GM12878 (cell line): Measurements from ENCODE around the gene LRRC7. TPM values are rescaled to one million over a fixed set of nuclear protein-coding genes. Genes with fewer than 3 reads are reported as not detected.
A peak's percentile ranks its signal among the peaks of the same experiment; 100 is the strongest.

ENCODE experiments used
- ATAC-seq: fragments of 200-7000 bp; cut with Tn5 transposase; 3 replicates; pipeline ENCODE4 v1.9.1; 2020; ENCODE audit warnings: mild to moderate bottlenecking, moderate library complexity
- BruUV-seq: library from RNA; stranded (reverse); fragments of 400-500 nt; replicated peaks from 2 replicates; lab custom pipeline; 2021; lab: Mats Ljungman, UMichigan
- CTCF ChIA-PET: fragments of 300-600 bp; sonication (Branson Sonifier 250); formaldehyde crosslinking; extraction: SDS; loops from one replicate; lab custom pipeline; 2021; ENCODE audit warnings: inconsistent platforms; lab: Yijun Ruan, JAX
- POLR2A ChIA-PET: fragments of 350-600 bp; formaldehyde crosslinking; extraction: SDS; loops from one replicate; lab custom pipeline; 2021; ENCODE audit warnings: inconsistent platforms; lab: Charles Lee
- RAD21 ChIA-PET: fragments of 300-600 bp; sonication (Branson Sonifier 250); formaldehyde crosslinking; loops from one replicate; lab custom pipeline; 2023; ENCODE audit warnings: antibody characterized with exemption; ENCODE audit not compliant: unreplicated experiment; lab: Charles Lee
- SMC1A ChIA-PET: fragments of 300-600 bp; sonication (Branson Sonifier 250); formaldehyde crosslinking; loops from one replicate; lab custom pipeline; 2023; ENCODE audit not compliant: unreplicated experiment, uncharacterized antibody; lab: Charles Lee
- DNase-seq: peaks from one replicate; pipeline ENCODE4 v3.0.0-alpha.2; 2011; ENCODE audit warnings: low read depth, low spot score
- FAIRE-seq: peaks from 3 replicates; lab custom pipeline; 2011; peaks lifted over from hg19 to GRCh38; lab: Jason Lieb, UNC
- H2AFZ ChIP-seq: 2 replicates; pipeline ENCODE4 v1.6.0; 2011; ENCODE audit warnings: low read depth, low read length, control low read depth; ENCODE audit not compliant: control insufficient read depth
- H3K27ac ChIP-seq: 2 replicates; pipeline ENCODE4 v1.5.1; 2011; ENCODE audit warnings: control low read depth; ENCODE audit not compliant: control insufficient read depth, insufficient read depth
- H3K27me3 ChIP-seq, 2 experiments: replicated peaks in 1 of 2; 2 replicates each; pipeline versions ENCODE4 v1.6.0 to v1.6.1; 2011; ENCODE audit warnings: low read length in 1 of 2; ENCODE audit not compliant: control insufficient read depth in 2 of 2, insufficient read depth in 2 of 2
- H3K36me3 ChIP-seq, 2 experiments: 2 replicates each; pipeline ENCODE4 v1.5.1; 2011; ENCODE audit warnings: low read length in 1 of 2; ENCODE audit not compliant: control insufficient read depth in 2 of 2, insufficient read depth in 2 of 2
- H3K4me1 ChIP-seq: 2 replicates; pipeline ENCODE4 v1.6.1; 2011; ENCODE audit warnings: mild to moderate bottlenecking, low read length, moderate library complexity, mixed read lengths; ENCODE audit not compliant: control insufficient read depth, insufficient read depth
- H3K4me2 ChIP-seq: 2 replicates; pipeline ENCODE4 v1.6.0; 2011; ENCODE audit warnings: control low read depth; ENCODE audit not compliant: control insufficient read depth, insufficient read depth
- H3K4me3 ChIP-seq: fragments of 200-600 bp; sonication (generic); 2 replicates; pipeline ENCODE4 v1.5.1; 2016
- H3K79me2 ChIP-seq: 2 replicates; pipeline ENCODE4 v1.6.0; 2011; ENCODE audit warnings: low read length; ENCODE audit not compliant: control insufficient read depth, insufficient read depth
- H3K9ac ChIP-seq: 2 replicates; pipeline ENCODE4 v1.8.0; 2011; ENCODE audit warnings: low read length, control low read depth, mixed read lengths; ENCODE audit not compliant: control insufficient read depth, insufficient read depth
- H3K9me3 ChIP-seq: replicated peaks from 3 replicates; pipeline ENCODE4 v1.5.1; 2011; ENCODE audit warnings: mild to moderate bottlenecking, low read length; ENCODE audit not compliant: control insufficient read depth, insufficient read depth
- H4K20me1 ChIP-seq: 2 replicates; pipeline ENCODE4 v1.6.0; 2011; ENCODE audit not compliant: control insufficient read depth, insufficient read depth
- ATF7 ChIP-seq: fragments of 450-650 bp; IDR thresholded peaks from 2 replicates; pipeline ENCODE4 v1.6.1; 2016; ENCODE audit warnings: low read depth, mild to moderate bottlenecking
- EZH2 ChIP-seq: IDR thresholded peaks from 2 replicates; pipeline ENCODE4 v1.6.1; 2012; ENCODE audit warnings: low read depth, mild to moderate bottlenecking, control low read depth, inconsistent platforms, low read length, borderline replicate concordance; ENCODE audit not compliant: control insufficient read depth
- MEF2B ChIP-seq: fragments of 450-650 bp; IDR thresholded peaks from 2 replicates; pipeline ENCODE4 v1.6.1; 2018; ENCODE audit warnings: mild to moderate bottlenecking, moderate library complexity; ENCODE audit not compliant: partially characterized antibody, poor library complexity, severe bottlenecking
- ZZZ3 ChIP-seq: IDR thresholded peaks from 2 replicates; pipeline ENCODE4 v1.6.1; 2011; ENCODE audit warnings: low read depth; ENCODE audit not compliant: control insufficient read depth, insufficient read length
- WGBS: methylation state at CpG from one replicate; pipeline ENCODE4 v1.1.6; 2016; ENCODE audit warnings: low lambda C conversion rate; ENCODE audit not compliant: insufficient replicate concordance, insufficient coverage; ENCODE audit errors: missing lambda C conversion rate; 5-methylcytosine and 5-hydroxymethylcytosine counted together
- in situ Hi-C: fragments of 300-500 bp; cut with MboI; formaldehyde crosslinking; loops from 9 replicates; pipeline ENCODE4 v1.14.3; 2018; ENCODE audit warnings: mixed read lengths
- intact Hi-C: fragments of 100-400 bp; cut with micrococcal nuclease; formaldehyde crosslinking; loops from one replicate; pipeline ENCODE4 v1.14.2; 2022; ENCODE audit not compliant: unreplicated experiment
- polyA plus RNA-seq, 11 experiments: library from polyadenylated mRNA; depleted of rRNA in 4 of 11; unstranded in 6 of 11; stranded (reverse) in 5 of 11; fragments of >200 nt; fragmentation: Nextera tagmentation in 4 of 11; fragmentation: Illumina TruSeq in 1 of 11; extraction: Ambion mirVana in 4 of 11; extraction: Trizol in 1 of 11; gene quantifications; 1 replicate in 1 of 11; 2 replicates in 10 of 11; pipeline versions ENCODE4 v1.2.1 to v1.2.3, GENCODE V29; 2011 to 2016; ENCODE audit warnings: inconsistent platforms in 2 of 11, missing spikeins in 2 of 11, low read depth in 1 of 11
- total RNA-seq, 4 experiments: library from RNA; depleted of rRNA in 3 of 4; stranded (reverse); fragments of >200 nt in 3 of 4; fragmentation: Illumina TruSeq in 1 of 4; extraction: Trizol in 1 of 4; gene quantifications; 2 replicates each; pipeline versions ENCODE4 v1.2.1 to v1.2.3, GENCODE V29; 2013 to 2021
- TF ChIP-seq, protein P1 (sequence below): IDR thresholded peaks from 2 replicates; pipeline ENCODE4 v1.6.1; 2012; ENCODE audit warnings: improper control_type of control experiment, low read depth, low read length; ENCODE audit not compliant: insufficient replicate concordance

The LRRC7 gene
- total and polyA plus RNA-seq, 10 of the 15 experiments (the other 5 are each of a cell fraction or from before 2014, with no cell fraction given): 0.05 to 1.4 (median 0.24) TPM; not detected in 5

DNA sequence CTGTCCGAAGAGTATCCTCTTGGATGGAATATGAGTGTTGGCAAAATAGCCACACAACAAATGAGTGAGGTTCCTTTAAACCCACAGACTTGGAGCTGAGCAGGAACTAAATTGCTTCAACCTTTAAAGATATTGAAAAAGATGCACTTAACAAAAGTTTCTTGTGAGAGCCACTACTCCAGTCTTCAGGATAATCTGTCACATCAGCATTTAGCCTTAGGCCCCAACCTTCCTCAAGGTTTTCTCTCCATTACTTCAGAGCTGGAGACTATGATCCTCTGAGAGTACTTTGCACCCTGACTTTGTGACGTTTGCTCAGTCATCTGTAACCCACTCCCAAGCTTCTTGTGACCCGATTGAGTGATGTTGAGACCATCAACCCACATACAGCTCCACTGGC is 424.9 kb downstream of the LRRC7 start (continued):
- no peak for TF ChIP-seq EZH2
- no peak for TF ChIP-seq ZZZ3
- TF ChIP-seq, protein P1, sequence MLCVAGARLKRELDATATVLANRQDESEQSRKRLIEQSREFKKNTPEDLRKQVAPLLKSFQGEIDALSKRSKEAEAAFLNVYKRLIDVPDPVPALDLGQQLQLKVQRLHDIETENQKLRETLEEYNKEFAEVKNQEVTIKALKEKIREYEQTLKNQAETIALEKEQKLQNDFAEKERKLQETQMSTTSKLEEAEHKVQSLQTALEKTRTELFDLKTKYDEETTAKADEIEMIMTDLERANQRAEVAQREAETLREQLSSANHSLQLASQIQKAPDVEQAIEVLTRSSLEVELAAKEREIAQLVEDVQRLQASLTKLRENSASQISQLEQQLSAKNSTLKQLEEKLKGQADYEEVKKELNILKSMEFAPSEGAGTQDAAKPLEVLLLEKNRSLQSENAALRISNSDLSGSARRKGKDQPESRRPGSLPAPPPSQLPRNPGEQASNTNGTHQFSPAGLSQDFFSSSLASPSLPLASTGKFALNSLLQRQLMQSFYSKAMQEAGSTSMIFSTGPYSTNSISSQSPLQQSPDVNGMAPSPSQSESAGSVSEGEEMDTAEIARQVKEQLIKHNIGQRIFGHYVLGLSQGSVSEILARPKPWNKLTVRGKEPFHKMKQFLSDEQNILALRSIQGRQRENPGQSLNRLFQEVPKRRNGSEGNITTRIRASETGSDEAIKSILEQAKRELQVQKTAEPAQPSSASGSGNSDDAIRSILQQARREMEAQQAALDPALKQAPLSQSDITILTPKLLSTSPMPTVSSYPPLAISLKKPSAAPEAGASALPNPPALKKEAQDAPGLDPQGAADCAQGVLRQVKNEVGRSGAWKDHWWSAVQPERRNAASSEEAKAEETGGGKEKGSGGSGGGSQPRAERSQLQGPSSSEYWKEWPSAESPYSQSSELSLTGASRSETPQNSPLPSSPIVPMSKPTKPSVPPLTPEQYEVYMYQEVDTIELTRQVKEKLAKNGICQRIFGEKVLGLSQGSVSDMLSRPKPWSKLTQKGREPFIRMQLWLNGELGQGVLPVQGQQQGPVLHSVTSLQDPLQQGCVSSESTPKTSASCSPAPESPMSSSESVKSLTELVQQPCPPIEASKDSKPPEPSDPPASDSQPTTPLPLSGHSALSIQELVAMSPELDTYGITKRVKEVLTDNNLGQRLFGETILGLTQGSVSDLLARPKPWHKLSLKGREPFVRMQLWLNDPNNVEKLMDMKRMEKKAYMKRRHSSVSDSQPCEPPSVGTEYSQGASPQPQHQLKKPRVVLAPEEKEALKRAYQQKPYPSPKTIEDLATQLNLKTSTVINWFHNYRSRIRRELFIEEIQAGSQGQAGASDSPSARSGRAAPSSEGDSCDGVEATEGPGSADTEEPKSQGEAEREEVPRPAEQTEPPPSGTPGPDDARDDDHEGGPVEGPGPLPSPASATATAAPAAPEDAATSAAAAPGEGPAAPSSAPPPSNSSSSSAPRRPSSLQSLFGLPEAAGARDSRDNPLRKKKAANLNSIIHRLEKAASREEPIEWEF: no peak

DNA sequence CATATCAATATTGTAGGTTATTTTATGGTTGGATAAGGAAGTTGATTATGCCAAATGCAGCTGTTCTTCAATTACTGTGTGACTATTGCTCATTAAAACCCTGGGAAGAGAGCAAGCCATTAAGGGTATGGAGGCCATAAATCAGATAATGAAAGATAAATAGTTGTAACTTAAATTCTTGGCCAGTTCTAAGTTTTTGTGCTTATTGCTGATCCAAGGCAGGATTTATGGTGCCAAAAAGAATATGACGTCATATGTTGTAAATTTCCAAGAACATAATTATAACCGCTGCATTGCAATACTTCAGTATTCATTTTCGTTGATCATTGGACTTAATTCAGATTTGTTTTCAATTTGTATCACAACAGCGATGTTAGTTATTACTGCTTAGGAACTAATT is 426.1 kb downstream of the LRRC7 start:
- ChIA-PET RAD21 (no interaction called here), CTCF (interaction anchor here (0.8 kb wide), 1 partner anchor 16 kb away, joined by 3 read pairs; no protein-coding TSS in a partner anchor)
- BruUV-seq: no TSS peak

More for the DNA sequence above, 426.1 kb downstream of the LRRC7 start:
- in situ Hi-C loops: no loop called here
- no peak overlapping the region for H3K4me3 ChIP-seq
- no peak for FAIRE-seq
- ATAC-seq: no peak
- no peaks in the 10 kb centered on the region for H3K27me3 ChIP-seq
- H3K9me3 ChIP-seq: no peaks in the 10 kb centered on the region
- POLR2A ChIA-PET: interaction anchor here (1.1 kb wide), 1 partner anchor 154 kb away, joined by 3 read pairs; no protein-coding TSS in a partner anchor
- H3K27ac ChIP-seq: no peak overlapping the region
- intact Hi-C loops: no loop called here
- WGBS: 12% methylated on average over 4 of the region's 4 CpGs
- SMC1A ChIA-PET: interaction anchor here (0.9 kb wide), 1 partner anchor 20 kb away, joined by 4 read pairs; no protein-coding TSS in a partner anchor
- no peak for TF ChIP-seq MEF2B
- TF ChIP-seq ATF7: peak; percentile 52
- TF ChIP-seq, all 136 proteins: peak for 1
- no peaks in the 10 kb centered on the region for H3K4me1 ChIP-seq
- no peak overlapping the region for H2AFZ ChIP-seq
- DNase-seq: no peak
- no peaks in the 10 kb centered on the region for H4K20me1 ChIP-seq
- H3K4me2 ChIP-seq: no peak overlapping the region
- no peaks in the 10 kb centered on the region for H3K36me3 ChIP-seq
- no peaks in the 10 kb centered on the region for H3K79me2 ChIP-seq
- H3K9ac ChIP-seq: no peak overlapping the region
